ENCODE measurements around the gene CFAP251.

Gene CFAP251

GRCh38 chr12:121899590-121899989, 18.8 kb upstream of the CFAP251 start:
- TF ChIP-seq CTCF (IDR thresholded peaks at IDR 0.05): no peak

DNA sequence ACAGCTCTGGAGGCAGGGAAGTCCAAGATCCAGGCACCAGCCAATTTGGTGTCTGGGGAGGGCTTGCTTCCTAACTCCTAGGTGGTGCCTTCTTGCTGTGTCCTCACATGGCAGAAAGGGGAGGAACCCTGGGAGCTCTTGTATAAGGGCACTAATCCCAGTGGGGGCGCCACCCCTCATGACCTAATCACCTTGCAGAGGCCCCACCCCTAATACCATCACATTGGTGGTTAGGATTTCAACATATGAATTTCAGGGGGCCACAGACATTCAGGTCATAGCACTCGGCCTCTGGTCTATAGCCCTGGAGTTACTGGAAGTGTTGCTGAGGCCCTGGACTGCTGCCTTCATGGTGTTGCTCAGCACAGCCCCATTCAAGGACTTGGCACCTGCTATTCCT, 15.2 kb upstream of the CFAP251 start:
- TF ChIP-seq CTCF (IDR thresholded peaks at IDR 0.05): no peak

DNA sequence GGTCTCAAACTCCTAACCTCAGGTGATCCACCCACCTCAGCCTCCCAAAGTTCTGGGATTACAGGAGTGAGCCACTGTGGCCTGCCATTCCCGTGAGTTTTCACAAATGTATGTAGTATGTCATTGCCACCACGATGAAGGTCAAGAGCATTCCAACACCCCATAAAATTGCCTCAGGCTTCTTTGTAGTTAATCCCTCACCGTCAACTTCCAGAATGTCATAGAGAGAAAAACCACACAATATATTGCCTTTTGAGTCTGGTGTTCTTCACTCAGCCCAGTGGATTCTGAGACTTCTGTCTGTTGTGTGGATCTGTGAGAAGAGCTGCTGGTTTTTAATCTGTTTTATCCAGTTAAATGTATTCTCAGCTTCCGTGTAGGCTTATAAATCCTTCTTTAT, 12.6 kb upstream of the CFAP251 start:
- no peak for TF ChIP-seq CTCF (IDR thresholded peaks at IDR 0.05)

GRCh38 chr12:121908702-121909101, 9.7 kb upstream of the CFAP251 start:
- TF ChIP-seq CTCF (IDR thresholded peaks at IDR 0.05): no peak

DNA sequence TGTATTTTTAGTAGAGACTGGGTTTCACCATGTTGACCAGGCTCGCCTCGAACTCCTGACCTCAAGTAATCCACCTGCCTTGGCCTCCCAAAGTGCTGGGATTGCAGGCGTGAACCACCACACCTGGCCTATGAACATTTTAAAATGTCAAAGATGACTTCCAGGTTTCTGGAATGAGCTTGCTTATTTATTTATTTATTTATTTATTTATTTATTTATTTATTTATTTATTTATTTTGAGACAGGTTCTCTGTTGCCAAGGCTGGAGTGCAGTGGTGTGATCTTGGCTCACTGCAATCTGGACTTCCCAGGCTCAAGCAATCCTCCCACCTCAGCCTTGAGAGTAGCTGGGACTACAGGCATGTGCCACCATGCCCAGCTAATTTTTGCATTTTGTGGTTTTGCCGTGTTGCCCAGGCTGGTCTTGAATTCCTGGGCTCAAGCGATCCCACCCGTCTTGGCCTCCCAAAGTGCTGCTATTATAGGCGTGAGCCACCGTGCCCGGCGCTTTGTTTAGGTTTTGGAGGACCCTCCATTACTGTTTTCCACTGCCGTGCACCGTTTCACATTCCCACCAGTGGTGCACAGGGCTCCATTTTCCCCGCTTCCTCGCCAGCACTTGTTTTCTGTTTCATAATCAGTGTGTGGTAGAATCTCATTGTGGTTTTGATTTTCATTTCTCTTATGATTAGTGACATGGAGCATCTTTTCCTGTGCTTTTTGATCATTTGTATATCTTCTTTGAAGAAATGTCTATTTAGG, 6.4 kb upstream of the CFAP251 start:
- no peak for TF ChIP-seq CTCF (IDR thresholded peaks at IDR 0.05)

- TF ChIP-seq CTCF (IDR thresholded peaks at IDR 0.05): no peak
Measured at GRCh38 chr12:121915841-121916321, 2.5 kb upstream of the CFAP251 start.

DNA sequence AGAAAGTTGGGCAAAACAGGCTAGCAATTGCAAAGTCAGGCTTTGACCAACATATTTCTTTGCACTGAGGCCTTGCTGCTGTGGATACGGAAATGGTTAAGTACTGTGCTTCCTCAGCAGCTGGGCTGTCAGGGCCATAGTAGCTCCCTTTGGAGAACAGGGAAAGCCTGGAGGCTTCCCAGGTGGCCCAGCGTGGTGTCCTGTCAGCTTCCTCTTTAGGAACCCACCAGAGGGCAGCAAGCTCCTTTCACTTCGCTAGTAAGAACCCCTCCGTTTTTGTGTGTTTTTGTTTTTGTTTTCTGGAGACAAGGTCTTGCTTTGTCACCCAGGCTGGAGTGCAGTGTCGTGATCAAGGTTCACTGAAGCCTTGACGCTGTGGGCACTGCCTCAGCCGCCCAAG, 1.7 kb upstream of the CFAP251 start:
- TF ChIP-seq CTCF (IDR thresholded peaks at IDR 0.05): peak; percentile 13; the same call in 1 of the 2 replicates

DNA sequence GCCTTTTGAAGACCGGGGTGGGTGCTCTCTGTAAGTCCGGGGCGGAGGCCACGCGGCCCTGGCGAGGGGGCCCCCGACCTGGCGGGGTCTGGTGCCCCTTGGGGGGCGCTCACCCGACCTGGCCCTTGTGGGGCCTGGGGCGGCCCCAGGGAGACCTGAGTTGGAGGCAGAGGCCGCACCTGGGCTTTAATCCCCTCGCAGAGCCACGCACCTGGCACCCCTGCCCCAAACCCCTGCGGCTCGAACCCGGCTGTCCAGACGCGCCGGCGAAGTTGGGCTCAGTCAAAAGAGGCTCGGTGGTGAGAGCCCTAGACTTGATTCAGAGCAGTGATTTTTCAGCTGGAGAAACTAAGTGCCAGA, 267 bp downstream of the CFAP251 start:
- TF ChIP-seq CTCF (IDR thresholded peaks at IDR 0.05): no peak

All from LNCAP (cell line).